ENCODE results near the gene LGR4.

DNA sequence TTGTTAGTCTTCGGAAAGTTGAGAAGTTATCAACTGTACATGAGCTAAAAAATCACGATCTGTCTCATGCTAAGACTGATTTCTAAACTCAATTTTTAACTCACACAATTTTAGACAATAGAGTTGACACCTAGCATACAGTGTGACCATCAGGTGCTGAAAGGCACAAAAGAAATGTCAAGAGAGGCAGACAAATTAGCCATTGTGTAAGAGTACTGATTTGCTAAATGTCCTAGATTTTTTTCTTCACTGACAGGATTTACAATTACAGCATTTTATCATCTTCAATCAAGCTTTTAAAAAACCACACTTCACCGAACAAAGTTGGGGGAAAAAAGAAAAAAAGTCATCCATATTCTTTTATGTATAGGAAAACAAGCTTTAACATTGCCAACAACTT, 7.0 kb downstream of the LGR4 start:
- TF ChIP-seq GATA2 (IDR thresholded peaks at IDR 0.05; ENCODE audit: low read depth, low read length) (no peak), GATA3 (IDR thresholded peaks at IDR 0.05; ENCODE audit: low read depth, low read length) (no peak)
